Neuronal stem cell (in vitro differentiated cells): ENCODE results near the gene PARP2.
"Not testable (repeated sequence)": the region's sequence is repeated elsewhere in the genome, so short reads cannot be mapped to it uniquely, and the experiment has no call there.

ENCODE experiments used
- DNase-seq: peaks from one replicate; pipeline ENCODE4 v3.0.0-alpha.2; 2013; ENCODE audit warnings: low spot score
- H2AFZ ChIP-seq: one replicate; pipeline ENCODE4 v1.6.1; 2013; ENCODE audit warnings: mild to moderate bottlenecking, low read length, inconsistent platforms
- H2AK5ac ChIP-seq: 2 replicates; pipeline ENCODE4 v1.6.1; 2013; ENCODE audit warnings: low read depth, mild to moderate bottlenecking, inconsistent platforms, low read length, moderate library complexity, mixed read lengths
- H2BK120ac ChIP-seq: 2 replicates; pipeline ENCODE4 v1.6.1; 2013; ENCODE audit warnings: low read depth, mild to moderate bottlenecking, inconsistent platforms, low read length, moderate library complexity, mixed read lengths
- H2BK12ac ChIP-seq: one replicate; pipeline ENCODE4 v1.6.1; 2013; ENCODE audit warnings: low read length, inconsistent platforms
- H2BK15ac ChIP-seq: 2 replicates; pipeline ENCODE4 v1.6.1; 2013; ENCODE audit warnings: mild to moderate bottlenecking, low read length, inconsistent platforms, mixed read lengths
- H2BK5ac ChIP-seq: one replicate; pipeline ENCODE4 v1.6.1; 2013; ENCODE audit warnings: inconsistent platforms, mild to moderate bottlenecking, low read length, moderate library complexity
- H3K14ac ChIP-seq: one replicate; pipeline ENCODE4 v1.6.1; 2013; ENCODE audit warnings: low read length, inconsistent platforms
- H3K18ac ChIP-seq: 2 replicates; pipeline ENCODE4 v1.6.1; 2013; ENCODE audit warnings: low read length, inconsistent platforms
- H3K23ac ChIP-seq: 2 replicates; pipeline ENCODE4 v1.6.1; 2013; ENCODE audit warnings: low read depth, mild to moderate bottlenecking, mixed read lengths, low read length, inconsistent platforms; ENCODE audit not compliant: poor library complexity
- H3K27ac ChIP-seq: replicated peaks from 3 replicates; pipeline ENCODE4 v1.5.1; 2013; ENCODE audit warnings: low read length, inconsistent platforms
- H3K27me3 ChIP-seq, 3 experiments: 2 replicates each; pipeline ENCODE4 v1.6.1; 2013; ENCODE audit warnings: low read length in 3 of 3, mild to moderate bottlenecking in 2 of 3, inconsistent platforms in 1 of 3, low read depth in 1 of 3, mixed read lengths in 1 of 3, moderate library complexity in 1 of 3; ENCODE audit not compliant: control insufficient read depth in 3 of 3, insufficient read depth in 3 of 3
- H3K36me3 ChIP-seq, 2 donors: replicated peaks in 1 of 2; 2 replicates each; pipeline ENCODE4 v1.6.1; 2013; ENCODE audit warnings: low read length in 2 of 2; ENCODE audit not compliant: control insufficient read depth in 2 of 2, insufficient read depth in 2 of 2
- H3K4ac ChIP-seq: 2 replicates; pipeline ENCODE4 v1.6.1; 2013; ENCODE audit warnings: inconsistent platforms, mild to moderate bottlenecking, low read length, moderate library complexity
- H3K4me1 ChIP-seq, 2 donors: 1 replicate in 1 of 2; 2 replicates in 1 of 2; pipeline ENCODE4 v1.6.1; 2013; ENCODE audit warnings: low read length in 2 of 2, low read depth in 1 of 2; ENCODE audit not compliant: control insufficient read depth in 2 of 2, insufficient read depth in 1 of 2
- H3K4me2 ChIP-seq: one replicate; pipeline ENCODE4 v1.6.1; 2013; ENCODE audit warnings: mild to moderate bottlenecking, low read length, inconsistent platforms; ENCODE audit not compliant: insufficient read depth, poor library complexity, severe bottlenecking
- H3K4me3 ChIP-seq, 2 donors: 2 replicates each; pipeline ENCODE4 v1.5.1; 2013; ENCODE audit warnings: low read length in 2 of 2, mild to moderate bottlenecking in 2 of 2, inconsistent platforms in 1 of 2, moderate library complexity in 1 of 2
- H3K79me1 ChIP-seq: one replicate; pipeline ENCODE4 v1.6.1; 2013; ENCODE audit warnings: low read depth, mild to moderate bottlenecking, inconsistent platforms, low read length, moderate library complexity
- H3K9ac ChIP-seq: one replicate; pipeline ENCODE4 v1.6.1; 2013; ENCODE audit warnings: mild to moderate bottlenecking, low read depth, low read length, inconsistent platforms; ENCODE audit not compliant: poor library complexity
- H3K9me3 ChIP-seq, 2 donors: replicated peaks in 1 of 2; 2 replicates each; pipeline versions ENCODE3 to v1.6.1; 2013; ENCODE audit warnings: low read length in 2 of 2, mild to moderate bottlenecking in 2 of 2, inconsistent platforms in 1 of 2, low read depth in 1 of 2, mixed read lengths in 1 of 2, moderate library complexity in 1 of 2; ENCODE audit not compliant: control insufficient read depth in 2 of 2, insufficient read depth in 1 of 2
- H4K8ac ChIP-seq: one replicate; pipeline ENCODE4 v1.6.1; 2013; ENCODE audit warnings: low read depth, mild to moderate bottlenecking, inconsistent platforms, low read length, moderate library complexity
- H4K91ac ChIP-seq: one replicate; pipeline ENCODE4 v1.6.1; 2013; ENCODE audit warnings: low read length, low read depth, mild to moderate bottlenecking, inconsistent platforms; ENCODE audit not compliant: poor library complexity
- WGBS, 2 donors: extraction: QIAGEN DNeasy Blood & Tissue Kit; methylation state at CpG; one replicate each; pipeline ENCODE4 v1.1.7; 2013; ENCODE audit warnings: missing lambda C conversion rate in 2 of 2, mixed read lengths in 1 of 2; ENCODE audit not compliant: insufficient read length in 2 of 2, insufficient replicate concordance in 1 of 2; ENCODE audit errors: extremely low coverage in 2 of 2; 5-methylcytosine and 5-hydroxymethylcytosine counted together

Gene PARP2

GRCh38 chr14:20341032-20341431, 2.4 kb upstream of the PARP2 start:
- H2BK12ac ChIP-seq, H4K8ac ChIP-seq, H3K27ac ChIP-seq, H3K23ac ChIP-seq, H2AK5ac ChIP-seq, H3K9me3 ChIP-seq, H3K14ac ChIP-seq, H3K4ac ChIP-seq, H3K4me1 ChIP-seq, H4K91ac ChIP-seq, H2AFZ ChIP-seq, H2BK15ac ChIP-seq, DNase-seq, H3K79me1 ChIP-seq, H3K4me2 ChIP-seq, H3K27me3 ChIP-seq, H3K9ac ChIP-seq, H3K4me3 ChIP-seq, H3K18ac ChIP-seq, H2BK120ac ChIP-seq, H2BK5ac ChIP-seq: not testable (repeated sequence)
- peaks cover 9 to 15% of the 10 kb centered on the region in 2 donors for H3K36me3 ChIP-seq
- no CpG with 5 or more reads among the region's 4 CpGs for WGBS, 2 donors

DNA sequence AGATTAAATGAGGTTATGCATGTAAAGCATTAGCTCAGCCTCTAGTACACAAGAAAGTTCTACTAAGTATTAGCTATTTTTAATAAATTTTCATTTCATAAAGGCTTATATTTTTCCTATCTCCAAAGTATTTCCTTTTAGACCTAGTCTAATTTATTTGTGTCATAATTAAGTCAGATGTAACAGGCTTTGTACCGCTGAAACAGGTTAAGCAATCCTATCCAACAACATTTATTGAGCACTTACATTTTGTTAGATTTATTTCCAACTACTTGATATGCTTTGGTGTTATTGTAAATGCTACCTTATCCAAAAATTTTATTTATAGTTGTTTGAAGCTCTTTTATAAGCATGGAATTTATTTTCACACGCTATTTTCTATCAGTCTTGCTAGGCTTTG, 1.8 kb upstream of the PARP2 start:
- Histone ChIP-seq H4K8ac (no peak overlapping the region), H3K27ac (no peak overlapping the region), H3K4me2 (no peak overlapping the region), H2BK12ac (no peak overlapping the region), H3K4me1 (peaks cover 0 to 3% of the 10 kb centered on the region in 2 donors), H2BK15ac (no peak overlapping the region), H3K9ac (no peak overlapping the region), H3K4ac (no peak overlapping the region), H2BK5ac (no peak overlapping the region), H3K27me3 (peaks cover 0 to 4% (median 0%) of the 10 kb centered on the region in 3 experiments), H3K23ac (no peak overlapping the region), H3K14ac (no peak overlapping the region), H3K18ac (no peak overlapping the region), H3K79me1 (no peaks in the 10 kb centered on the region), H3K9me3 (no peaks in the 10 kb centered on the region), H2BK120ac (no peak overlapping the region), H2AFZ (peak overlapping the region; percentile 97), H2AK5ac (no peak overlapping the region), H3K36me3 (peaks cover 9 to 21% of the 10 kb centered on the region in 2 donors), H3K4me3 (peak overlapping the region in 1 of 2 donors; percentile 86), H4K91ac (no peak overlapping the region)
- no peak for DNase-seq
- no CpG with 5 or more reads among the region's 2 CpGs for WGBS, 2 donors

- H2AK5ac ChIP-seq: no peak overlapping the region
Observed at GRCh38 chr14:20343862-20344220, 406 bp downstream of the PARP2 start.

GRCh38 chr14:20345366-20345765, 1.9 kb downstream of the PARP2 start:
- H4K8ac ChIP-seq: no peak overlapping the region
- H2BK12ac ChIP-seq: no peak overlapping the region
- no peak overlapping the region for H2BK120ac ChIP-seq
- no peak for DNase-seq
- H3K27me3 ChIP-seq: no peaks in the 10 kb centered on the region
- H3K18ac ChIP-seq: no peak overlapping the region
- H3K27ac ChIP-seq: no peak overlapping the region
- no peak overlapping the region for H4K91ac ChIP-seq
- H3K4ac ChIP-seq: no peak overlapping the region
- H2BK5ac ChIP-seq: no peak overlapping the region
- no peak overlapping the region for H3K4me2 ChIP-seq
- no peak overlapping the region for H3K9ac ChIP-seq
- no peaks in the 10 kb centered on the region for H3K9me3 ChIP-seq
- H2AFZ ChIP-seq: no peak overlapping the region
- H3K23ac ChIP-seq: no peak overlapping the region
- peaks cover 17 to 56% of the 10 kb centered on the region in 2 donors for H3K36me3 ChIP-seq
- no peaks in the 10 kb centered on the region for H3K79me1 ChIP-seq
- no CpG with 5 or more reads among the region's 1 CpG for WGBS, 2 donors
- H2BK15ac ChIP-seq: no peak overlapping the region
- H3K4me3 ChIP-seq: no peak overlapping the region
- no peak overlapping the region for H2AK5ac ChIP-seq
- no peak overlapping the region for H3K14ac ChIP-seq
- H3K4me1 ChIP-seq: peaks cover 0 to 3% of the 10 kb centered on the region in 2 donors

More at GRCh38 chr14:20343862-20344220, 406 bp downstream of the PARP2 start:
- peak overlapping the region; percentile 46 for H3K4me2 ChIP-seq
- H3K36me3 ChIP-seq: peaks cover 14 to 41% of the 10 kb centered on the region in 2 donors
- no CpG with 5 or more reads among the region's 3 CpGs for WGBS, 2 donors
- DNase-seq: no peak
- no peak overlapping the region for H4K91ac ChIP-seq
- no peak overlapping the region for H3K18ac ChIP-seq
- H3K4ac ChIP-seq: no peak overlapping the region
- H3K27ac ChIP-seq: no peak overlapping the region
- H3K27me3 ChIP-seq: no peaks in the 10 kb centered on the region
- H3K9ac ChIP-seq: no peak overlapping the region
- H2BK12ac ChIP-seq: no peak overlapping the region
- no peak overlapping the region for H4K8ac ChIP-seq
- peak overlapping the region; percentile 65 to 94 for H3K4me3 ChIP-seq
- H3K9me3 ChIP-seq: no peaks in the 10 kb centered on the region
- H3K4me1 ChIP-seq: peaks cover 0 to 3% of the 10 kb centered on the region in 2 donors
- no peaks in the 10 kb centered on the region for H3K79me1 ChIP-seq
- H2AFZ ChIP-seq: peak overlapping the region; percentile 81
- no peak overlapping the region for H3K14ac ChIP-seq
- H2BK5ac ChIP-seq: no peak overlapping the region
- no peak overlapping the region for H2BK15ac ChIP-seq
- no peak overlapping the region for H3K23ac ChIP-seq
- H2BK120ac ChIP-seq: no peak overlapping the region
